ENCODE measurements around the gene ADISSP. TPM values are rescaled to one million over a fixed set of nuclear protein-coding genes. Genes with fewer than 3 reads are reported as not detected.

ADISSP gene
- polyA plus RNA-seq, 1 experiment = 34.3 TPM

DNA sequence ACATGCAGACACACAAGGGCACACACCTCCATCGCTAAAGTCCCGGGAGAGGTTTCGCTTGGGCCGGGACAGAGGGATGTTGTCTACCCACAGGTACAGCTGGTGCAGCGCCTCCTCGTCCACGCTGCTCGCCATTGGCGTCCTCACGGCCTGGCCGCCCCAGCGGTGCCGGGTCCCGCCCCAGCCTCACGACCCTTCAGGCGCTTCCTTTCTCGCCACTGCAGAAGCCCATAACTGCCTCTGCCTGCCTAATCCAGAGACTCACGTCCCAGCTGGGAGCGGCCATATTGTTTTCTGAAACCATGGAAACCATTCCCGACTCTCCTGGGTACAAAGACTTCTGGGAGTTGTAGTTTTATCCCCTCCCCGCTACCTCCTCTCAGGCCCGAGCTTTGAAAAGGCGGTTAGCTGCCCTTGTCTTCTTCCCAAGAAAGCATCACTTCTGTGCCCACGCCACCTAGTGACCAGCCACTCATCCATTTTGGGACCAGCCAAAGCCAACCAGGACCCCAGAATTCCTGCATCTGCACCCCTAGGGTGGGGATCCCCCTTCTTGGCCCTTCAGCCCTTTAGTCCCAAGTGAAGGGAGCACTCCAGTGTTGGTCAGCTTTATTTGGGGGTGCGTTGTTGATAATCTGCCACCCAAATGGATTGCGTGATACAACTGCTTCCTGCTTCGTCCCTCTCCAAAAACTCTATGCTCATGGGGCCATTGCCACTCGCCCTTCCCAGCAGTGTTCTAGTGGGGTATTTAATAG, 13.8 kb upstream of the ADISSP start, which contains the start of gene SPEF1:
Gene SPEF1 (minus strand): TSS at position 296 of the 758 bp plus-strand sequence. CDS start 161 bp downstream, at position 135.
- peaks cover 4% of the 10 kb centered on the region; the same call in 1 of the 2 replicates for H3K36me3 ChIP-seq (ENCODE audit: control insufficient read depth, insufficient read depth, low read length)
- CTCF ChIA-PET = interaction anchor here (0.7 to 12.0 kb wide), 19 partner anchors 10 to 218 kb away, joined by 3 to 248 read pairs (median 4); partner anchors contain the start of genes ADISSP, AP5S1 and CDC25B
- TF ChIP-seq, protein P1, sequence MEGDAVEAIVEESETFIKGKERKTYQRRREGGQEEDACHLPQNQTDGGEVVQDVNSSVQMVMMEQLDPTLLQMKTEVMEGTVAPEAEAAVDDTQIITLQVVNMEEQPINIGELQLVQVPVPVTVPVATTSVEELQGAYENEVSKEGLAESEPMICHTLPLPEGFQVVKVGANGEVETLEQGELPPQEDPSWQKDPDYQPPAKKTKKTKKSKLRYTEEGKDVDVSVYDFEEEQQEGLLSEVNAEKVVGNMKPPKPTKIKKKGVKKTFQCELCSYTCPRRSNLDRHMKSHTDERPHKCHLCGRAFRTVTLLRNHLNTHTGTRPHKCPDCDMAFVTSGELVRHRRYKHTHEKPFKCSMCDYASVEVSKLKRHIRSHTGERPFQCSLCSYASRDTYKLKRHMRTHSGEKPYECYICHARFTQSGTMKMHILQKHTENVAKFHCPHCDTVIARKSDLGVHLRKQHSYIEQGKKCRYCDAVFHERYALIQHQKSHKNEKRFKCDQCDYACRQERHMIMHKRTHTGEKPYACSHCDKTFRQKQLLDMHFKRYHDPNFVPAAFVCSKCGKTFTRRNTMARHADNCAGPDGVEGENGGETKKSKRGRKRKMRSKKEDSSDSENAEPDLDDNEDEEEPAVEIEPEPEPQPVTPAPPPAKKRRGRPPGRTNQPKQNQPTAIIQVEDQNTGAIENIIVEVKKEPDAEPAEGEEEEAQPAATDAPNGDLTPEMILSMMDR (IDR thresholded peaks at IDR 0.05; ENCODE audit: insufficient read depth, low read depth, low read length) = peak; percentile 60
- peak within 1 kb of the TSS; percentile 43 for H3K4me3 ChIP-seq (ENCODE audit: low read depth, low read length)
- POLR2A ChIA-PET = interaction anchor here (0.6 to 1.1 kb wide), 4 partner anchors 13 to 260 kb away, joined by 3 to 7 read pairs (median 4); partner anchors contain the start of genes ADISSP and AP5S1
- no peaks in the 10 kb centered on the region for H3K27me3 ChIP-seq (ENCODE audit: control insufficient read depth, insufficient read depth, low read length)
- peak; percentile 86 for DNase-seq (ENCODE audit: low read depth)

DNA sequence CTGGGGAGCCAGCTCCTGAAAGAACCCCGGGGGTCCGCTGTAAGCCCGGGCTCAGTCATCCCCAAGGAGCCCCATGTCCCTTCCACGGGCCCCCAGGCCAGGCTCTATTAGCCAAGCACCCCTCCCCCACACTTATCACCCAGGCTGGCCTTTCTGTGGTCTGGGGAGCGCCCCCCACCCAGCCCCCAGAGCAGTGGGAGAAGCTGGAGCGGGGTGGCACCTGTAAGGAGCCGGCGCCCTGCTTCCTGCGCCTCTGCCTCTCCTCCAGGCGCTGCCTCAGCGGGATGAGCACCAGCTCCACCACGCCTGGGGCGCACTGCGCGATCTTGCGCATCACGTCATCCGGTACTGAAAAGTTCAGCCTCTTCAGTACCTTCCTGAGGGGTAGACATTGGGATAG, 11.4 kb upstream of the ADISSP start:
- ChIA-PET POLR2A (no interaction called here), CTCF (interaction anchor here (0.7 to 2.3 kb wide), 8 partner anchors 26 to 313 kb away, joined by 3 to 10 read pairs (median 6); partner anchors contain the start of gene AP5S1)
- 0 out of 2 replicates have a peak, but pooled peaks cover 3% of the 10 kb centered on the region for H3K36me3 ChIP-seq (ENCODE audit: control insufficient read depth, insufficient read depth, low read length)
- DNase-seq (ENCODE audit: low read depth) = no peak
- no peak overlapping the region for H3K4me3 ChIP-seq (ENCODE audit: low read depth, low read length)
- H3K27me3 ChIP-seq (ENCODE audit: control insufficient read depth, insufficient read depth, low read length) = no peaks in the 10 kb centered on the region
- TF ChIP-seq, protein P1 (IDR thresholded peaks at IDR 0.05; ENCODE audit: insufficient read depth, low read depth, low read length) = no peak

DNA sequence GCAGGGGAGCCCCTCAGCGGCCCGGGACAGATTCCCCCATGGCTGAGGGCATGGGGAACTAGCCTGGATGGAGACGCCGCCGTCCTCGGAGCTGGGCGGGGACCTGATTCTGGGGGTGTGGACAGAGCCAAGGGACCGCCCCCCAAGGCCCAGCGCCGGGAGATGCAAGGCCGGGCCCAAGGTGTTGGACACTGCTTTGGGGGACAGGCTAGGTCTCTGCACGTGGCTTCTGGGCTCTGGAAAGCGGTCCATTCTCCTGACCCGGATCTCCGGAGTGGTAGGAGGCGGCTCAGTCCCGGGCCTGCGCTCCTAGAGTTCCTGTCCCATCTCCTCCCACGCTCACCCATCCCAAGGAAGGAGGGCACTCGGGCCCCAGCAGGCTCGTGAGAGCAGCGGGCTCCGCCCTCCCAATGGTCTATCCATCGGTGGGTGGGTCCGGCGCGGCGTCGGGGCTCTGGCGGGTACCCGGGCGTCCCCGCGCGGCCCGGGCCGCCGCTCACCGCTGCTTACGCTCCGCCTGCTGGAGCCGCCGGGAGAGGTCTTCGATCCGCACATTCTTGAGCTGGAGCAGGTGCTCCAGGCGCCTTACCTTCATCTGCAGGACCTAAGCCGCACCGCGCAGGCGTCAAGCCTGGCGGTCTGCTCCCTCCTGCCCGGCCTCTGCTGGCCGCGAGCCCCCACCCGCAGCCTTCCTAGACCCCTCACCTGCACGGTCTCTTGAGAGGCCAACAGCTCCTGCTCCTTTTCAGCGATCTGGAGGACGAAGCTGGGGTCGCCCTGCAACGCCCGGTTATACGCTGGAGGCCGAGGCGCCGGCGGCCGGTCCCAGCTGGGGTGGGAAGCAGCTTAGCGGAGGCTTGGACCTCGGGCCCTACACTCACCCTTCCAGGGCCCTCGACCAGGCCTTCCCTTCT, 10.4 kb upstream of the ADISSP start:
- ChIA-PET CTCF (interaction anchor here (0.6 to 2.3 kb wide), 13 partner anchors 9 to 710 kb away, joined by 3 to 10 read pairs (median 4); partner anchors contain the start of genes ADISSP, AP5S1 and CENPB), POLR2A (no interaction called here)
- TF ChIP-seq, protein P1 (IDR thresholded peaks at IDR 0.05; ENCODE audit: insufficient read depth, low read depth, low read length) = 0 out of 2 replicates have a peak, but pooled peaks have one; percentile 7
- Histone ChIP-seq H3K27me3 (ENCODE audit: control insufficient read depth, insufficient read depth, low read length) (no peaks in the 10 kb centered on the region), H3K36me3 (ENCODE audit: control insufficient read depth, insufficient read depth, low read length) (no peaks in the 10 kb centered on the region), H3K4me3 (ENCODE audit: low read depth, low read length) (peak overlapping the region; percentile 42)
- no peak for DNase-seq (ENCODE audit: low read depth)

DNA sequence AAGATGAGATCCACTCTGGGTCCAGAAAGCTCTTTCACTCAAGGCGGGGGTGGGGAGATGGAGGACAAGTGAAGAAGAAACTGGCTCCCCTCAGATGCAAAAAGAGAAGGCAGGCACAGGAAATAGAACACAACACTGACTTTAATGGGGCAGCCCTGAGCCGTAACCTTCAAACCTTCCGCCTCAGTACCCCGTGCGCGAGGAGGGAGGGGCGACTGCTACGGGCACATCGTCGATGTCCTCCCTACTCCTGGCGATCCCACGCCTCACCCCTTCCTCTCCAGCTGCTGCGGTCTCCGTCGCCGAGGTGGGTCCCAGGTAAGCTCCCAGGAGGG, 9.8 kb upstream of the ADISSP start:
- TF ChIP-seq, protein P1 (IDR thresholded peaks at IDR 0.05; ENCODE audit: insufficient read depth, low read depth, low read length) = no peak
- Histone ChIP-seq H3K36me3 (ENCODE audit: control insufficient read depth, insufficient read depth, low read length) (no peaks in the 10 kb centered on the region), H3K4me3 (ENCODE audit: low read depth, low read length) (peak overlapping the region; percentile 42), H3K27me3 (ENCODE audit: control insufficient read depth, insufficient read depth, low read length) (no peaks in the 10 kb centered on the region)
- no peak for DNase-seq (ENCODE audit: low read depth)
- POLR2A ChIA-PET = no interaction called here
- CTCF ChIA-PET = interaction anchor here (1.0 to 2.3 kb wide), 6 partner anchors 9 to 61 kb away, joined by 3 to 8 read pairs (median 6); partner anchors contain the start of genes ADISSP, AP5S1 and CENPB

Data from BJ (cell line).